Urothelium cell line (cell line): ENCODE data around the gene COG4.
"Not testable (repeated sequence)": the region's sequence is repeated elsewhere in the genome, so short reads cannot be mapped to it uniquely, and the experiment has no call there.

Experiments used
- DNase-seq: peaks from one replicate; pipeline ENCODE4 v3.0.0; 2011; ENCODE audit warnings: low spot score, mixed read lengths
- FAIRE-seq: peaks from 2 replicates; lab custom pipeline; 2011; peaks lifted over from hg19 to GRCh38; lab: Jason Lieb, UNC

COG4 gene

DNA sequence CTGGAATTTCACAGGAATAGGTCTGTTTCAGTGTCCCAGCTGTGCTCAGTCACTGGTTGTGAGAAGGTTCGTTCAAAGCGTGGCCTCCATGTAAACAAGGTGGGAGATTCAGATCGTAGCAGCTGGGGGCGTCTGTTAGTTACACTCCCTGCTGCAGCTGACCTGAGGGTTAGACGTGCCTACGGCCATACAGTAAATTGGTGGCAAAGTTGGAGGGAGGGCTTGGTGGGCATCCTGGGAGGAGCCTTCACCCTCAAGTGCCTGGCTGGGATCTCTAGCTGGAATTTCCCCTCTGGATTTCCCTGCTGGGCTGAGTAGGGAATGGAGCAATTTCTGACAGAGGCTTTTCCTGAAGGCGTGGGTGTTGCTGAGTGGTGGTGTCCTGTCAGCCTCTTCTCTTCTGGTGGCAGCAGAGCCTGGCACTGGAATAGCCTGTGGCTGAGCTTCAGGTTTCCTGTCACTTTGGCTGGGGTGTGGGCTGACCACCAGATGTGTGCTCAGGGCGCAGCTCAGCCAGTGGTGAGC lies 62.6 kb downstream of the COG4 start:
- no peak for FAIRE-seq

DNA sequence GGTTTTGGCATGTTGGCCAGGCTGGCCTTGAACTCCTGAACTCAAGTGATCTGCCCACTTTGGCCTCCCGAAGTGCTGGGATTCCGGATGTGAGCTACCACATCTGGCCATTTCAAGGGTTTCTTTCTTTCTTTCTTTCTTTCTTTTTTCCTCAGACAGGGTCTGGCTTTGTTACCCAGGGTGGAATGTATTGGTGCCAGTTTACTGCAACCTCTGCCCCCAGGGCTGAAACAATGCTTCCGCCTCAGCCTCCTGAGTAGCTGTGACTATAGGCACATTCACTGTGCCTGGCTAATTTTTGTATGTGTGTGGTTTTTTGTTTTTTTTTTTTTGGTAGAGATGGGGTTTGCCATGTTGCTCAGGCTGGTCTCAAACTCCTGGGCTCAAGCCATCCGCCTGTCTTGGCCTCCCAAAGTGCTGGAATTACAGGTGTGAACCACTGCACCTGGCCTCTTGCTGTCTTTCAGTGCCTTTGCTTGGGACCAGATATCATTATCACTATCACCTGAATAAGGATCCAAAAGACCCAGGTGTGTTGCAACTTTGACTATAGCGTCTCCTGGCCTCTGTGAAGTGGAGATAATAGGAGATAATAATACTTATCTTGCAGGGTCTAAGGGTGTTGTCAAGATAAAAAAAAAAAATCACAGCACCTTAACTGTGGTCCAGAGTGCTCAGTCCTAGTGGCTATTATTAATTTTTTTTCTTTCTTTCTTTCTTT lies 65.7 kb downstream of the COG4 start:
- no peak for FAIRE-seq

More for the DNA sequence above, 62.6 kb downstream of the COG4 start:
- no peak for DNase-seq

DNA sequence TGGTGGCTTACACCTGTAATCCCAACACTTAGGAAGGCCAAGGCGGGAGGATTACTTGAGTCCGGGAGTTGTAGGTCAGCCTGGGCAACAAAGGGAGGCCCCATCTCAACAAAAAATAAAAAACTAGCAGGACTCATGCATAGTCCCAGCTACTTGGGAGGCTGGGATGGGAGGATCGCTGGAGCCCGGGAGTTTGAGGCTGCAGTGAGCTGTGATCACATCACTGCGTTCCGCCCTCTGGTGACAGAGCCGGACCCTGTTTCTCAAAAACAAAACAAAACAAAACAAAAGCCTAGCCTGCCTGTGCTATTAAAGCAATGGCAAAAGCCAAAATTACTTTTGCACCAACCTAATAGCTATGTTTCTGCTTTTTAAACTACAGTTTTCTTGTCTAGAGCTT lies 67.4 kb downstream of the COG4 start:
- no peak for FAIRE-seq
- no peak for DNase-seq

More for the DNA sequence above, 65.7 kb downstream of the COG4 start:
- DNase-seq, result no peak

DNA sequence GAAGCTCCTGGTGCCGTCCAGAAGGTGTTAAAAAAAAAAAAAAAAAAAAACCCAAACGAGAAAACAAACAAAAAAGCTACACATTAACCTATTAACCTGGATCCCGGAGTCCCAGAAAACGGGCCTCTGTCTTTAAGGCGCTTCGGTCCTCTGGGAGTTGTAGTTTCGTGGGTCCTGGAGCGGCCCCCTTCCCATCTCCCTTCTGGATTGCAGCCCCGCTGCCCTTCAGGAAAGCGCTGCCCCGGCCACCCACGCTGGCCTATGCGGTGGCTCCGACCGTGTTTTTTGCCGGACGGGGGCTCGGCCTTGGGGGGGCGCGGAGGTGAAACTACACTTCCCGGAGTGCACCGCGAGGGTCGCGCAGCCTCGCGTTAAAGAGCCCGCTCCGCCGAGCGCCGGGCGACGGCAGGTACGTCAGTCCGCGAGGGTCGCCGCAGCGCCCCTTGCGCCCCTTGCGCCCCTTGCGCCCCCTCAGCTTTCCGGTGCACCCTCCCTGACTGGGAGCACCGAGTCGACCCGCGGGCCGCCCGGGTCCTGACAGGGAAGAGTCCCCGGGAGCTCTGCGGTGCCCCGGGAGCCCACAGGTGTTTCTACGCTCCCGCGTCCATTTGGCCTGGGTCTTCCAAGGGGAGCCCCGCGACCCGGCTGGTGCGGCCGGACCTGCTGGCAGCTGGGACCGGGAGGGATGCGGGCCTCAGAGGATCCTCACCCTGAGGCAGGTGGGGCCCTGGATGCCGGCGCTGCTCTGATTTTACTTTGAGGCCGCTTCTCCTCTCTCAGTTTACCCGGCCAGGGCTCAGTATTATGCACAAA lies 68.9 kb downstream of the COG4 start, which contains the start of gene FCSK:
Gene FCSK (plus strand): TSS at position 374 of the 813 bp plus-strand sequence. CDS start 8,596 bp downstream, outside the sequence.
- peak; percentile 79 for FAIRE-seq
- peak; percentile 87 for DNase-seq

DNA sequence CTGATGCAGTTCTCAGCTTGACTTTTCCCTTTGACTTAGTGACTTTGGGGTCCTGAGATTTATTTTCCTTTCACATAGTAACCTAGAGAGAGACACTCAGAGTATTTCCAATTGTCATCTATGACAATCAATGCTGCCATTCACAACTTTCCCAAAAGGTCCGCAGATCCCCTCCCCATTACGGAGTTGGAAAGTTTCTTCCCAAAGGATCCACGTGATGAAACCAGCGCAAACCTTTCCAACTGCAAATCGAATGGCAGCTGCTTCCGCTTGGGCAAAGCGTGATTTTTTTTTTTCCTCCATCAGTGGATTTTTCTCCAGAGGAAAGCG lies 69.5 kb downstream of the COG4 start:
- FAIRE-seq, result no peak
- peak; percentile 56 for DNase-seq

DNA sequence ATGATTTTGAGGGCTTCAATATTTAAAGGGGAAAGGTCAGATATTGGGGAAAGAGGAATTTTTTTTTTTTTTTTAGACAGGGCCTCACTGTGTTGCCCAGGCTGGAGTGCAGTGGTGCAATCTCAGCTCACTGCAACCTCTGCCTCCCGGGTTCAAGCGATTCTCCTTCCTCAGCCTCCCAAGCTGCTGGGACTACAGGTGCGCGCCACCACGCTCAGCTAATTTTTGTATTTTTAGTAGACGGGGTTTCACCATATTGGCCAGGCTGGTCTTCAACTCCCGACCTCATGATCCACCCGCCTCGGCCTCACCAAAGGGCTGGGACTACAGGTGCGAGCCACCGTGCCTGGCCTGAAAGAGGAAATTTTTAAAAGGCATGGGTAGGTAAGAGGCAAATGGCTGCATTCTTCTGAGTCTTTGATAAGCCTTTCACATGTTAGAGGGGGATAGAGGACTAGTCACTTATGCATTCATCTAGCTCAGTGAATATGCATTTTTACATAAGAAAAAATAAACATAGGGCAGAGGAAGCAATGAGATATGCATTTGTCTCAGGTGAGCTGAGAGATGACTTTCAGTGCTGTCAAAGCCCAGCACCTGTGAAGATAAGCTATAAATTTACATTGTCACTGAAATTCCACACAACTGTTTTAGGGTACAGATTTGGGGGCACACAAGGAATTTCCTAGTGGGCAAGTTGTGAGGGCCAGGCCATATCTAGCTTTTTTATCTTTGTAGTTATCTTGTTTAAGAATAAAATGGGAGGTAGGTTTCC lies 70.0 kb downstream of the COG4 start:
- no peak for FAIRE-seq

DNA sequence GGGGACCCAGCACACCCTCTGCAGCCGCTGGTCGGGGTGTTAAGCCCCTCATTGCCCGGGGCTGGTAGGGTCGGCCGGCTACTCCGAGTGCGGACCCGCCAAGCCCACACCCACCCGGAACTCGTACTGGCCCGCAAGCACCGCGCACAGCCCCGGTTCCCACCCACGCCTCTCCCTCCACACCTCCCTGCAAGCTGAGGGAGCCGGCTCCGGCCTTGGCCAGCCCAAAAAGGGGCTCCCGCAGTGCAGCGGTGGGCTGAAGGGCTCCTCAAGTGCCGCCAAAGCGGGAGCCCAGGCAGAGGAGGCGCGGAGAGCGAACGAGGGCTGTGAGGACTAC lies 72.4 kb downstream of the COG4 start:
- FAIRE-seq, DNase-seq: not testable (repeated sequence)

More for the DNA sequence above, 70.0 kb downstream of the COG4 start:
- no peak for DNase-seq

DNA sequence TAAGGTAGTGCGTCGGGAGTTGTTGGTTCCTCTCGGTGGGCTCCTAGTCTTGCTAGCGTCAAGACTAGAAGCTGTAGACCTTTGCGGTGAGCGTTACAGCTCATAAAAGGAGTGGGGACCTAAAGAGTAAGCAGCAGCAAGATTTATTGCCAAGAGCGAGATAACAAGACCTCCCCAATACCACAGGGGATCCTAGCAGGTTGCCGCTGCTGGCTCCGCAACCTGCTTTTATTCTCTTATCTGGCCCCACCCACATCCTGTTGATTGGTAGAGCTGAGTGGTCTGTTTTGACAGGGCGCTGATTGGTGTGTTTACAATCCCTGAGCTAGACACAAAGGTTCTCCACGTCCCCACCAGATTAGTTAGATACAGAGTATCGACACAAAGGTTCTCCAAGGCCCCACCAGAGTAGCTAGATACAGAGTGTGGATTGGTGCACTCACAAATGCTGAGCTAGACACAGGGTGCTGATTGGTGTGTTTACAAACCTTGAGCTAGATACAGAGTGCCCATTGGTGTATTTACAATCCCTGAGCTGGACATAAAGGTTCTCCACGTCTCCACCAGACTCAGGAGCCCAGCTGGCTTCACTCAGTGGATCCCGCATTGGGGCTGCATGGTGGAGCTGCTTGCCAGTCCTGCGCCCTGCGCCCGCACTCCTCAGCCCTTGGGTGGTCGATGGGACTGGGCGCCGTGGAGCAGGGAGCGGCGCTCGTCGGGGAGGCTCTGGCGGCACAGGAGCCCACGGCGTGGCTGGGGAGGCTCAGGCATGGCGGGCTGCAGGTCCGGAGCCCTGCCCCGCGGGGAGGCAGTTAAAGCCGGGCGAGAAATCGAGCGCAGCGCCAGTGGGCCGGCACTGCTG lies 73.0 kb downstream of the COG4 start:
- FAIRE-seq, DNase-seq: not testable (repeated sequence)

DNA sequence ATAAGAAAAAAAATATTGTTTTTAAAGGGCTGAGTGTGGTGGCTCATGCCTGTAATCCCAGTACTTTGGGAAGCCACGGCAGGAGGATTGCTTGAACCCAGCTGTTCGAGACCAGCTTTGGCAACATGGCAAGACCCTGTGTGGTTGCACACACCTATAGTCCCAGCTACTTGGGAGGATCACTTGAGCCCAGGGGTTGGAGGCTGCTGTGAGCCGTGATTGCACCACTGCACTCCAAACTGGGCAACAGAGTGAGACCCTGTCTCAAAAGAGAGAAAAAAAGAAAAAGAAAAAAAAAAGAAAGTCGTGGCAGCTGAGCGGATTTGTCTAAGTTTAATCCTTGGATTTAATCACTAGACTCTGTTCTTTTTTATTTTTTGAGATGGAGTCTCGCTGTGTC lies 75.3 kb downstream of the COG4 start:
- DNase-seq (no peak), FAIRE-seq (no peak)

DNA sequence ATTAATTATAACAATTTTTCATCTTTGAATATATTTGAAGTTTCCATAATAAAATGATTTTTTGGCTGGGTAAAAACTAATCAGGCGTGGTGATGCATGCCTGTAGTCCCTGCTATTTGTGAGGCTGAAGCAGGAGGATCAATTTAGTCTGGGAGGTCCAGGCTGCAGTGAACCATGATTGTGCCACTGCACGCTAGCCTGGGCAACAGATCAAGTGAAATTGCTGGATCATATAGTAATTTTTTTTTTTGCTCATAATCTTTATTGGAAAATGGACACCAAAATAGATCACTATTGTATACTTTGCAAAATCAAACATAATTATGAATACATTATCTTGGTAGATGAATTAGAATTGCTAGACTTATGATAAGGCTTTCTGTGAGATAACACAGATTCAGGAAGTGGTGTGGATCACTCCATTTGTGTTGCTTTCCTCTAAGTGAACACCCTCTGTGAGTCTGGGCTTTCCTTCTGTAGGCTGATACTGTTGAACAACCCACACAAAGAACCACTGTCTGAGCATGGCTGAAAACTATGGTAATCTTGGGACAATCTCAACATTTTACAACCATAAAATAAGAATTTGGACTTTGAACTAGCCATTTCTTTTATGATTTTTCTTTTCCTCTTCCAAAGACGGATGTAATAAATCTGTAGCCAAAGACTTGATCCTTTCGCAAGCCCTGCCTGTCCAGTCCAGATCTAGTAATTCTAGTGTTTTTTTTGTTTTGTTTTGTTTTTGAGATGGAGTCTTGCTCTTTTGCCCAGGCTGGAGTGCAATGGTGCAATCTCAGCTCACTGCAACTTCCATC lies 78.9 kb downstream of the COG4 start:
- FAIRE-seq, result no peak
- DNase-seq, result no peak

DNA sequence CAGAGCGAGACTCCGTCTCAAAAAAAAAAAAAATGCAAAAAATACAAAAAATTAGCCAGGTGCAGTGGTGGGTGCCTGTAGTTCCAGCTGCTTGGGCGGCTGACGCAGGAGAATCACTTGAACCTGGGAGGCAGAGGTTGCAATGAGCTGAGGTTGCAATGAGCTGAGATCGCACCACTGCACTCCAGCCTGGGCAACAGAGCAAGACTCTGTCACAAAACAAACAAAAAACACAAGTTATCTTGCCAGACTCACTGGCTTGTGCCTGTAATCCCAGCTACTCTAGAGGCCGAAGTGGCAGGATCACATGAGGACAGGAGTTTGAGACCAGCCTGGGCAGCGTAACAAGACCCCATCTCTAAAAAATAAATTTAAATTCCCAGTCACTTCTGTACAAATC lies 81.0 kb downstream of the COG4 start:
- FAIRE-seq, result no peak

DNA sequence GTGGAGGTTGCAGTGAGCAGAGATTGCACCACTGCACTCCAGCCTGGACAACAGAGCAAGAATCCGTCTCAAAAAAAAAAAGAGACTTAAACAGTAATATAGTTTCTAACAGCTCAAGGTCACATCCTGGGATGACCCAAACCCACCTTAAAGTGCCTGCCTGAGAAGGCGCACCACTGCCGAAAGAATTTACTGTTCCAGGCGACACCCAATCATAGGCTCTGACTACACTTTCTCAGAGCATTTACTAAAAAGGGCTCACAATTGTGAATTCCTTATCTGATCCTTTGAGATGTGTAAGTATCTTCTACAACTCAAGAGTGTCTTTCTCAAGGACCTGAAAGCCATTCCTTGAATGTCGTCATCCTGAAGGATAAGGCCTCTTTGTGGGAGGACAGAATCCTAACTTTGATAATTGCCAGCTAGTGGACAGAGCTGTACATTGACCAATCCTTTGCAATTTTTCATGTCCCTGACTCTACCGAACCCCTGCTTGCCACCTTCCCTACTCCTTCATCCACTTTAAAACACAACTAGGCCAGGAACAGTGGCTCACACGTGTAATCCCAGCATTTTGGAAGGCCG lies 81.9 kb downstream of the COG4 start:
- FAIRE-seq, result no peak
- DNase-seq, result no peak

More for the DNA sequence above, 81.0 kb downstream of the COG4 start:
- no peak for DNase-seq

DNA sequence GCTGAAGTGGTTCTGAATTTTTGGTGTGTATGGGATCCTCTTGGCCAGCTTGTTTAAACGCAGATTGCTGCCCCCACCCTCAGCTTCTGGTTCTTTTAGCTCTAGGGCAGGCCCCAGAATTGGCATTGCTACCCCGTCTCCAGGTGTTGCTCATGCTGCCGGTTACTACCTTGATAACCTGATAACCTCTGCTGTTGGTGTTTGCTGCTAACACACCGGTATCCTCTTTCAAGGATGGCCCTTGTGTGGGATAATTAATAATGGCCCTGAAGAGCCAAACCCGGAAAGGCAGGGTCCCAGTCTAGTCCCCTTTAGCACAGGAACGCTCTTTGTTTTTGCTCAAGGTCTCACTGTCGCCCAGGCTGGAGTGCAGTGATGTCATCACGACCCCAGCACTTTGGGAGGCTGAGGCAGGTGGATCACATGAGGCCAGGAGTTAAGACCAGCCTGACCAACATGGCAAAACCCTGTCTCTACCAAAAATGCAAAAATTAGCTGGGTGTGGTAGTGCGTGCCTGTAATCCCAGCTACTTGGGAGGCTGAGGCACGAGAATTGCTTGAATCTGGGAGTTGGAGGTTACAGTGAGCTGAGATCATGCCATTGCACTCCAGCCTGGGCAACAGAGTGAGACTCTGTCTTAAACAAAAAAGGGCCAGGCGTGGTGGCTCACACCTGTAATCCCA lies 83.2 kb downstream of the COG4 start:
- DNase-seq, result no peak

DNA sequence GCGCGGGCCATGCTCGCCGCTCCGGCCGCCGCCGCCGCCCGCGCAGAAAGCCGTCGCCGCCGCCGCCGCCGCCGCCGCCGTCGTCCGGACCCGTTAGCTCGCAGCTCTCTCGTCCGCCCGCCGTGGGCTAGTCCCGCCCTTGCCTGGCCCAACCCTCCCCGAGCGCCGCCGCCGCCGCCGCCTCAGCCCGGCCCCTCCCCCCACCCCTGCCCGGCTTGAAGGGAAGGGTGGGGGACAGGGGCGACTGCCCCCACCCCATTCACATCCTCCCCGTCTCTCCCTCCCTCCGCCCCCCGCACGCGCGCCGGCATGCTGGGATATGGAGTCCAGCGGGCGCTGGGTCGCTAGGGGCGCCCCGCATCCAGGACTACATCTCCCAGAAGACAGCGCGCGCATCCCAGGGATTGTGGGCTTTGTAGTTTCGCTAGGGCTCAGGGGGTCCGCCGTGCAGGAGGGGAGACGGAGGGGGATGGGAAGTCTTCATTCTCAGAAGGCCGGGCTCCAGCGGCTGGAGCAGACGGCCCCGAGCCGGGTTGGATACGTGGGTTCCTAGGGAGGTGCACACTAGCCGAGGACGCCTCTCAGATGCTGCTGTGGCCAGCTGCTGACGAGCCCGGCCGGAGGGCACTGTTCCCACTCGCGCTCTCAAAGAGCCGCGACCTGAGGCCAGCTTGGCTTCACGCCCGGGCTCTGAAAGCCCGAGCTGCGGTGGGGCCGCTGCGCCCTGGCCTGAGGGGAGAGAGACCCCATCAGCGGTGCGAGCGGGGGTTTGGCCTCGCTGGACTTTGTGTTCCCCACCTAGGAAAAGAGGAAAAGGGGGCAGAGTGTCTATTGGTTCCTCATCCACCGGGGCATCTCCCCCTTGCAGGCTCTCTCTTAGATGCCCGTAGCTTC lies 84.1 kb downstream of the COG4 start, which contains the start of gene ST3GAL2:
Gene ST3GAL2 (minus strand): TSS at position 132 of the 894 bp plus-strand sequence. CDS start 40,570 bp downstream, outside the sequence.
- DNase-seq (peak; percentile 95), FAIRE-seq (no peak)

More for the DNA sequence above, 83.2 kb downstream of the COG4 start:
- FAIRE-seq, result no peak

DNA sequence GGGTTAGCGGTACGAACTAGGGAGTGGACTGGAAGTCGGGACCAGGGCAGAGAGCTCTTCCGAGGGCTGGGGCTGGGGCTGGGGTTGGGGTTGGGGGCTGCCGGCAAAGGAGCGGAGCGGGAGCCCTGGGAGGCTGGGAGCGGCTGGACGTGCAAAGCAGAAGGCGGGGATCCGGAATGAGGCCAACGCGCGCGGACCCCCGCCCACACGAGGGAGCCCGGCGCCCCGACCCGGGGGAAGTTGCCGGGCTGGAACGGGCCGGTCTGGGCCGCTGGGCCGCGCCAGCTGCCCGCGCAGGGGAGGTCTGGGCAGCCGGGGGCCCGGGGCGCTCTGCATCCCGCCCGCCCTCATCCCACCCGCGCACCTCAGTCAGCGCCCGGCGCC lies 84.8 kb downstream of the COG4 start:
- FAIRE-seq (no peak), DNase-seq (peak; percentile 37)

DNA sequence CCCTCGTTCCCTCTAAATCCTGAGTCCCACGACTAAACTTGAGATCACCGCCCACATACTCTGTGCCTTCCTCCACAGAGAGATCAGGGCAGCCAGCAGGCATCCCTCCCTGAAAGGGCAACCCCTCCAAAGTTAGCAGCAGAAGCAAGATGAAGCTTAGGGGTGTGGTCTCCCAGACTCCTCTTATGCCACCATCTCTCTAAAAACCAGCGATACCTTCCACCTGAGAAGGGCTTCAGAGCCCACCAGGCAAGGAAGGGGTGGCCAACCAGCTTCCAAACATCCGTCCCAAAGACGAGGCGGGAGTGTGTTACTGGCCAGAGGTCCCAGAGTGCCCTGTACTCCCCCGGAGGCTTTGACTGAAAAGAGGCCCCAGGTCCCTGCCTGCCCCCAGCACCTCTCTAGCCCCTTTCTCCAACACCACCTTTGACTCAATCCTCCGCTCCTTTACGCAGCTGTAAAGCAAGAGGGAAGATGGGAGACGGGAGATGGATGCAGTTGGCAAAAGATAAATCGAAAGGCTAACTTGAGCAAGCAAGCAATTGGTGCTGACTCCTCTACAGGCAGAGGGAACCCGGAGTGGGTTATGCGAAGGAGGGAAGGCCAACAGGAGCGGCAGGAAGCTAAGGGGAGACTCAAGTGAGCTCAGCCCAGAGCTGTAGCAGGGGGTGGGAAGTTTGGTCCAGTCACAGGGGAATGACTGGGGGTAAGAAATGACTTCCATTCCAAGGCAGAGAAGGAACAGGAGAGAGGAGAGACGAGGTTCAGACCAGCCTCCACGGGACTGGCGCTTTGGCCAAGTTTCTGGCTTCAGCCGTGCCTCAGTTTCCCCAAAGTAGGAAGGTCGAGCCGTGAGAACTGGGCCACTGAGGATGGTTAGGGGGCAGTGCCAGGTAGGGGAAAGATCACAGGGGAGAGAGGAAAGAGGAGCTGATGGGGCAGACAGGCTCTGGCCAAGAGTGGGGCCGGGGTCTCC lies 85.5 kb downstream of the COG4 start:
- FAIRE-seq, result no peak
- peak; percentile 23 for DNase-seq
